Measurements from ENCODE around the gene ATP11A. TPM values are rescaled to one million over a fixed set of nuclear protein-coding genes. Genes with fewer than 3 reads are reported as not detected.

The ATP11A gene
- total RNA-seq, result 71.7 and 88.1 TPM in 2 replicates
- polyA plus RNA-seq, result 15.7 and 16.5 TPM in 2 replicates
- 10.2 and 11.1 TPM in 2 replicates for polyA plus RNA-seq (2011; cell fraction: cytosol; rRNA removed)
- polyA plus RNA-seq (2011; cell fraction: nucleus; rRNA removed), result 48.6 and 60.6 TPM in 2 replicates
- polyA plus RNA-seq (2012), result 32.3 and 33.7 TPM in 2 replicates
- polyA minus RNA-seq, result 40.0 and 52.7 TPM in 2 replicates
- polyA minus RNA-seq (2011; cell fraction: cytosol; rRNA and poly(A)+ RNA removed), result 11.5 TPM
- polyA minus RNA-seq (2011; cell fraction: nucleus; rRNA and poly(A)+ RNA removed), result 63.1 and 78.2 TPM in 2 replicates
- percentile 72 among the genes with signal in this experiment for Bru-seq, nascent RNA
- percentile 74 among the genes with signal in this experiment for BruChase-seq, experiment 1, labeled RNA remaining after a 6-hour chase
- BruChase-seq, experiment 2, labeled RNA remaining after a 2-hour chase, result percentile 75 among the genes with signal in this experiment
- long read RNA-seq, full-length matches to known transcripts, result 12 of 50 reads
- long read RNA-seq, partial matches to known transcripts, result 9 of 50 reads
- long read RNA-seq, other reads (novel, unspliced or antisense), result 29 of 50 reads

- H3K4me3 ChIP-seq (replicated peaks in 1 of 3; ENCODE audit: insufficient read depth in 1 of 3, low read depth in 1 of 3, low read length in 3 of 3), result peak within 1 kb of the TSS; percentile 92 to 97 (median 96)
- CTCF ChIA-PET, result interaction anchor here (0.9 to 1.0 kb wide), 2 partner anchors 22 to 185 kb away, joined by 3 read pairs; no protein-coding TSS in a partner anchor
- peak within 1 kb of the TSS; percentile 79 for H3K9ac ChIP-seq (replicated peaks; ENCODE audit: extremely low read depth, insufficient read depth, low read length)
- H3K4me2 ChIP-seq (ENCODE audit: insufficient read depth, low read length), result peak within 1 kb of the TSS; percentile 91
- peak within 1 kb of the TSS; percentile 79 for H2AFZ ChIP-seq (ENCODE audit: low read depth, low read length)
- peak within 1 kb of the TSS; percentile 49 for H3K27ac ChIP-seq (ENCODE audit: insufficient read depth, low read depth, low read length)
- peak; percentile 74 for FAIRE-seq
- POLR2A ChIA-PET, result no interaction called here
- H3K27me3 ChIP-seq (ENCODE audit: control insufficient read depth in 2 of 2, insufficient read depth in 2 of 2, low read length in 2 of 2), result no peaks in the 10 kb centered on the region
- intact Hi-C loops (cut with micrococcal nuclease) (loop anchor here (1.0 to 5.0 kb wide), 4 partner anchors 33 to 185 kb away; no protein-coding TSS in a partner anchor), dilution Hi-C loops (cut with MboI; ENCODE audit: extremely low pct_ligation_motif_present, low sequenced_read_pairs) (no loop called here)
- no peaks in the 10 kb centered on the region for H3K9me3 ChIP-seq (replicated peaks; ENCODE audit: control insufficient read depth, insufficient read depth, low read length)
- H3K36me3 ChIP-seq (ENCODE audit: control insufficient read depth in 2 of 2, extremely low read depth in 1 of 2, insufficient read depth in 2 of 2, low read length in 2 of 2), result no peaks in the 10 kb centered on the region
- H3K4me1 ChIP-seq (ENCODE audit: control insufficient read depth, extremely low read depth, insufficient read depth, low read length), result peaks cover 14% of the 10 kb centered on the region
- DNase-seq (ENCODE audit: low read depth, low spot score), result peak; percentile 90
- H4K20me1 ChIP-seq (replicated peaks; ENCODE audit: control insufficient read depth, extremely low read depth, insufficient read depth, low read length), result no peaks in the 10 kb centered on the region
- no peaks in the 10 kb centered on the region for H3K9me1 ChIP-seq (replicated peaks; ENCODE audit: control insufficient read depth, extremely low read depth, insufficient read depth, low read length)
- TF ChIP-seq, protein P1, sequence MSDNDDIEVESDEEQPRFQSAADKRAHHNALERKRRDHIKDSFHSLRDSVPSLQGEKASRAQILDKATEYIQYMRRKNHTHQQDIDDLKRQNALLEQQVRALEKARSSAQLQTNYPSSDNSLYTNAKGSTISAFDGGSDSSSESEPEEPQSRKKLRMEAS (IDR thresholded peaks at IDR 0.05; ENCODE audit: insufficient read depth, insufficient read length), result no peak
- TF ChIP-seq EZH2 (IDR thresholded peaks at IDR 0.05; ENCODE audit: borderline replicate concordance, low read depth, low read length, severe bottlenecking) (no peak), POLR2A (IDR thresholded peaks at IDR 0.05; ENCODE audit: low read depth, low read length) (peak; percentile 66), POLR2AphosphoS5 (IDR thresholded peaks at IDR 0.05; ENCODE audit: insufficient read depth, low read depth, low read length) (peak; percentile 81), JUN (IDR thresholded peaks at IDR 0.05; ENCODE audit: borderline replicate concordance, insufficient read depth, insufficient read length, low read depth) (no peak), FOS (IDR thresholded peaks at IDR 0.05; ENCODE audit: borderline replicate concordance, insufficient read depth, low read length) (no peak), CTCF (IDR thresholded peaks at IDR 0.05; ENCODE audit: extremely low read depth in 1 of 2, insufficient read depth in 1 of 2, low read depth in 1 of 2, low read length in 2 of 2) (no peak), GATA2 (IDR thresholded peaks at IDR 0.05; ENCODE audit: insufficient read depth, insufficient read length, low read depth, low read length) (no peak)
- H3K79me2 ChIP-seq (ENCODE audit: control insufficient read depth, insufficient read depth, low read length), result peaks cover 36% of the 10 kb centered on the region
- no TSS peak for BruUV-seq (replicated peaks)
These were observed at the start of gene ATP11A for GRCh38 chr13:112689303-112690245. Gene ATP11A (plus strand): TSS chr13:112690038. CDS start chr13:112690417, 379 bp downstream.

Measured in endothelial cell of umbilical vein (primary cell).